Ovary (tissue), 9 donors: ENCODE measurements around the gene RASSF9. TPM values are rescaled to one million over a fixed set of nuclear protein-coding genes. Genes with fewer than 3 reads are reported as not detected.

Experiments
- DNase-seq, 5 donors: peaks; one replicate each; pipeline ENCODE4 v3.0.0-alpha.2; 2019 to 2020
- H3K27ac ChIP-seq, 2 donors: fragments of 200-600 bp; one replicate each; pipeline versions ENCODE4 v1.5.1 to v1.8.0; 2019 to 2022
- H3K27me3 ChIP-seq: fragments of 200-600 bp; one replicate; pipeline ENCODE4 v1.8.0; 2022
- H3K36me3 ChIP-seq: fragments of 200-600 bp; sonication (generic); one replicate; pipeline ENCODE4 v1.5.1; 2019
- H3K4me1 ChIP-seq: one replicate; pipeline ENCODE4 v1.8.1; 2013; ENCODE audit warnings: mild to moderate bottlenecking, moderate library complexity; ENCODE audit not compliant: insufficient read depth
- H3K4me3 ChIP-seq: fragments of 200-600 bp; sonication (generic); one replicate; pipeline ENCODE4 v1.5.1; 2017
- H3K9me3 ChIP-seq, 2 donors: fragments of 200-600 bp in 1 of 2; sonication (generic) in 1 of 2; one replicate each; pipeline versions ENCODE4 v1.5.1 to v1.8.1; 2013 to 2019; ENCODE audit warnings: mild to moderate bottlenecking in 1 of 2, moderate library complexity in 1 of 2
- CTCF ChIP-seq, 3 donors: fragments of 450-650 bp in 2 of 3; fragments of 200-600 bp in 1 of 3; IDR thresholded peaks; one replicate each; pipeline versions ENCODE4 v1.5.1 to v1.8.0; 2016 to 2022; ENCODE audit warnings: antibody characterized with exemption in 3 of 3, mild to moderate bottlenecking in 1 of 3
- EP300 ChIP-seq: sonication (generic); formaldehyde crosslinking; IDR thresholded peaks from one replicate; pipeline ENCODE4 v1.6.1; 2017; ENCODE audit warnings: antibody characterized with exemption
- POLR2A ChIP-seq: fragments of 450-650 bp; IDR thresholded peaks from one replicate; pipeline ENCODE4 v1.6.1; 2017; ENCODE audit warnings: antibody characterized with exemption, mild to moderate bottlenecking, moderate library complexity
- WGBS, 3 donors: extraction: QIAGEN DNeasy Blood & Tissue Kit in 1 of 3; methylation state at CpG; one replicate each; pipeline versions ENCODE4 v1.1.5 to v1.1.7; 2013 to 2017; 5-methylcytosine and 5-hydroxymethylcytosine counted together
- intact Hi-C, 4 donors: fragments of 100-400 bp; cut with DNase I; formaldehyde crosslinking; loops; one replicate each; pipeline versions ENCODE4 v1.11.0 to v1.15.1; 2022 to 2023
- polyA plus RNA-seq, 2 donors: library from polyadenylated mRNA; stranded (reverse); fragments of 200-250 nt in 1 of 2; fragments of 350-450 nt in 1 of 2; fragmentation: Illumina TruSeq in 1 of 2; extraction: RNeasy Lipid Tissue Mini Kit (QIAGEN cat#74804) in 1 of 2; gene quantifications; one replicate each; pipeline ENCODE4 v1.2.3, GENCODE V29; 2013 to 2014
- total RNA-seq, 7 donors: library from RNA; depleted of rRNA in 2 of 7; stranded (reverse); fragments of >200 nt in 2 of 7; fragmentation: NEBNext Ultra II Directional in 3 of 7; extraction: Animal tissue kit (Norgen Biotek cat#: 25700) in 3 of 7; gene quantifications; one replicate each; pipeline versions ENCODE4 v1.1.0 to v1.2.4, GENCODE V29; 2016 to 2023
- donor health status: DM: no; HTN: no; CAD: no; lungs with moderate emphysema.
- donor health status: DM: no; HTN: no; CAD: no.
- donor health status: Bipolar disorder and iron deficiency.
- donor health status: DM: yes; HTN: yes; CAD: no.
- donor health status: DM: no; HTN: no; CAD: no.
- donor health status: DM: yes; HTN: yes; CAD: no.

RASSF9 gene
- total and polyA plus RNA-seq, 9 donors = 0.56 to 4.9 (median 3.1) TPM

- intact Hi-C loops = no loop called here
- Histone ChIP-seq H3K4me3 (no peak overlapping the region), H3K27ac (no peak overlapping the region), H3K36me3 (no peaks in the 10 kb centered on the region), H3K27me3 (no peaks in the 10 kb centered on the region), H3K9me3 (no peaks in the 10 kb centered on the region), H3K4me1 (no peaks in the 10 kb centered on the region)
- TF ChIP-seq EP300 = no peak
- TF ChIP-seq CTCF (IDR thresholded peaks at IDR 0.05) = no peak
- no peak for TF ChIP-seq POLR2A
- WGBS, 3 donors = 92 to 96% (median 95%) methylated on average over 1 of the region's 1 CpG
- DNase-seq = no peak
These were observed 7.6 kb downstream of the RASSF9 start for GRCh38 chr12:85828576-85828975.

GRCh38 chr12:85825746-85826145 lies 10.5 kb downstream of the RASSF9 start:
- DNase-seq = no peak
- Histone ChIP-seq H3K4me3 (no peak overlapping the region), H3K36me3 (no peaks in the 10 kb centered on the region), H3K27me3 (no peaks in the 10 kb centered on the region), H3K27ac (no peak overlapping the region), H3K4me1 (no peaks in the 10 kb centered on the region), H3K9me3 (no peaks in the 10 kb centered on the region)
- intact Hi-C loops = no loop called here
- TF ChIP-seq POLR2A = no peak
- TF ChIP-seq EP300 = no peak
- no peak for TF ChIP-seq CTCF (IDR thresholded peaks at IDR 0.05)

GRCh38 chr12:85823436-85824180 lies 12.6 kb downstream of the RASSF9 start:
- H3K4me3 ChIP-seq = no peak overlapping the region
- H3K27me3 ChIP-seq = no peaks in the 10 kb centered on the region
- H3K36me3 ChIP-seq = no peaks in the 10 kb centered on the region
- WGBS, 3 donors = 78 to 85% (median 79%) methylated on average over 4 of the region's 4 CpGs
- no peaks in the 10 kb centered on the region for H3K9me3 ChIP-seq
- H3K4me1 ChIP-seq = no peaks in the 10 kb centered on the region
- TF ChIP-seq CTCF (IDR thresholded peaks at IDR 0.05) (no peak), EP300 (no peak), POLR2A (no peak)
- no peak overlapping the region for H3K27ac ChIP-seq
- DNase-seq = no peak
- intact Hi-C loops = no loop called here

- Histone ChIP-seq H3K36me3 (no peaks in the 10 kb centered on the region), H3K9me3 (no peaks in the 10 kb centered on the region), H3K27ac (no peak overlapping the region), H3K4me3 (no peak overlapping the region), H3K4me1 (no peaks in the 10 kb centered on the region), H3K27me3 (no peaks in the 10 kb centered on the region)
- intact Hi-C loops = no loop called here
- DNase-seq = no peak
- TF ChIP-seq EP300 (no peak), CTCF (IDR thresholded peaks at IDR 0.05) (no peak), POLR2A (no peak)
- 79 to 83% (median 81%) methylated on average over 5 of the region's 5 CpGs for WGBS, 3 donors
These were observed 14.4 kb downstream of the RASSF9 start for GRCh38 chr12:85821759-85822158.
